NOMO-1 treated with dmso at 0.1 percent for 144 hours (cell line): ENCODE measurements around the gene NTM.
A peak's percentile ranks its signal among the peaks of the same experiment; 100 is the strongest.

Experiments used
- DNase-seq: peaks from one replicate; lab custom pipeline; 2025; ENCODE audit not compliant: unreplicated experiment; lab: John Stamatoyannopoulos, UW

Gene NTM

GRCh38 chr11:132123449-132123848 lies 753.0 kb downstream of the NTM start:
- DNase-seq: no peak

DNA sequence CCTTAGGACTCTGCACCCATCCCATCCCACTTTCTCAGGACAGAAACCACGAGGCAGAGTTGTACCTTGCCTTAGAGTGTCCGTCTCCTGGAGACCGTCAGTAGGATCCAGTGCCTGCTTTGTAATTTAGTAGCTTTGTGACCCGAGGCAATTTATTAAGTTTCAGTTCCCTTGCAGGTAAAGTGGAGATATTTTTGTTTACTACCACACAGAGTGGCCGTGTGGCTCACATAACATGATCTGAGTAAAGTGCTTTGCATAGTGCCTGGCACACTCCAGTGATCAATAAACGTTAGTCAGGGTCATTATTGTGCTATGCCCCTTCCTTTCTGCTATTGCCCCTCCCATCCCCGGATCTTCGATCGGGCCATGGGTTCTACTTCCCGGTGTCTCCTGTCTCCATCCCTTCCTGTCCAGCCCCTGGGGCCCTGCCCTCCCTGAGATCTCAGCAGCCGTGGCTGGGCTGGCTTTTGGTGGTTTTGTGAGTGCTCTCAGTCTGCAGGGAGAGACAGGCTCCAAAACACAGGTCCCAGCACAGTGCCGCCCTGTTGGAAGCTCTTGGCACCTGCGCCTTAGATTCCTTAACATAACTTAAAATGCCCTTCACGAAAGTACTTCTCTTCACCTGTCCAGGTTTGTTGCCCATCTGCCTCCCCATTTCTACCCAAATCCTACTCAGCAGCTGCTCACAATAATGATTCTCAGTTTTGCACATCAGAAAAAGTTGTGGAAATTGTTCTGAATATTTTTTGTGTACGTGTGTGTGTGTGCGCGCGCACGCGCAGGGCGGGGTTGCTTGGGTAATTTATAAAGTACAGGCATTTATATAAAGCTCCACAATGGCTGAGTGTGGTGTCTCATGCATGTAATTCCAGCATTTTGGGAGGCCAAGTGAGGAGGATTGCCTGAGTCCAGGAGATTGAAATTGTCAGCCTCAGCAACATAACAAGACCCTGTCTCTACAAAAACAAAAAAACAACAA lies 753.7 kb downstream of the NTM start:
- peak; percentile 9 for DNase-seq

- DNase-seq: peak; percentile 36
These were observed 755.8 kb downstream of the NTM start for GRCh38 chr11:132125988-132126871.

GRCh38 chr11:132126973-132127899 lies 756.8 kb downstream of the NTM start:
- peak; percentile 35 for DNase-seq

GRCh38 chr11:132127900-132128288 lies 757.5 kb downstream of the NTM start:
- no peak for DNase-seq

- no peak for DNase-seq
These were observed 760.6 kb downstream of the NTM start for GRCh38 chr11:132131047-132131446.

DNA sequence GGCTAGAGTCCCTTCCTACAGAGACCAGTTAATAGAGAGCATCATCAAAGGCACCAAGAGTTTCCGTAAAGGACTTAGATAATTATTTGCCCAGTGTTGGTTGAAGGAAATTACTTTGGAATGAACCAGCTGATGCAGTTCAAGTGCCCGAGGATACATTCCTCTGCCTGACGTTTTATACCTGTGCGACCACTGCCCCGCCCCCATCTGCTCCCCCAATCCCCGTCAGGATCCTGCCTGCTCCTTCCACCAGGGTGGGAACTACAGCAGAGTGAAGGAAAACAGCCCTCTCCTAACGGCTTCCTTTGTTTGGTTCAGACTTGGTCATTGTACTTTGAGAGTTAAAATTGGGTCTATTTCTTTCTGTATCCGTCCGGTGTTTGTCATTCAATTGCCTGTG lies 761.5 kb downstream of the NTM start:
- no peak for DNase-seq

GRCh38 chr11:132134322-132134721 lies 763.9 kb downstream of the NTM start:
- DNase-seq: no peak

- no peak for DNase-seq
These were observed 767.0 kb downstream of the NTM start for GRCh38 chr11:132137289-132137980.

GRCh38 chr11:132137981-132138313 lies 767.5 kb downstream of the NTM start:
- no peak for DNase-seq

DNA sequence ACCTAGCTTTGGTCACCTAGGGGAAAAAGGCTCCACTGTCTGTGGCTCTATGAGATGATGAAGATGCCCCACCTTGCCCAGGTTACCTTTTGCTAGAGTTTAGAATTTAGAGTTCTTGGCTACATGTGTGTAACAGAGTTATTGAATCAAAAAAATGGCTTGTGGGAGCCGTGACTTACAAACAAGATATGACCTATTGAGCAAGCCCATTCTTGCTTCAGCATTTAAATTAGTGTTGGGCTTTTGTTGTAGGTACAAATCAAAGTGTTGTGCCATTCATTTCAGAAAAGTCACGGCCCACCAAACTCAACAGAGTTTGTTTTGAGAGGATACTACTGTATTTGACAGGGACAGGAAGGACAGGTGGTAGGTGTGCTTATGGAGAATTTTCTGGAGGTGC lies 768.8 kb downstream of the NTM start:
- no peak for DNase-seq

DNA sequence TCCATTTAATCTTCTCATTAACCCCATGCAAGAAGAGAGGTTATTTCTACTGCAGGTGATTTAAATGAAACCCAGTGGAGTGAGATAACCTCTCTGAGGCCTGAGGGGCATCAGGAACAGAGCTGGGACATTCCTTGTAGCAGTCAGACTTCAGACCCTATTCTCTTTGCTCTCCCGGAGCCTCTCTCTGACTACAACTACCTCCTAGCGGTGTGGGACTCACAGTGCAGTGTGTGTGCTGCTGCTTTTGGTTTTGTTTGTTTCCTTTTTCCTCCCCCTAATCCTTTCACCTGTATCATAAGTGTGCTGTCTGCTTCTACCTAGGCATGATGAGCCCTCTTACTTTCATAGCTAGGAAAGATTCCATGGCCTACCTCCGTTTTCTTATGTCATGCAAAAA lies 769.6 kb downstream of the NTM start:
- DNase-seq: no peak

GRCh38 chr11:132142121-132142520 lies 771.7 kb downstream of the NTM start:
- DNase-seq: no peak

DNA sequence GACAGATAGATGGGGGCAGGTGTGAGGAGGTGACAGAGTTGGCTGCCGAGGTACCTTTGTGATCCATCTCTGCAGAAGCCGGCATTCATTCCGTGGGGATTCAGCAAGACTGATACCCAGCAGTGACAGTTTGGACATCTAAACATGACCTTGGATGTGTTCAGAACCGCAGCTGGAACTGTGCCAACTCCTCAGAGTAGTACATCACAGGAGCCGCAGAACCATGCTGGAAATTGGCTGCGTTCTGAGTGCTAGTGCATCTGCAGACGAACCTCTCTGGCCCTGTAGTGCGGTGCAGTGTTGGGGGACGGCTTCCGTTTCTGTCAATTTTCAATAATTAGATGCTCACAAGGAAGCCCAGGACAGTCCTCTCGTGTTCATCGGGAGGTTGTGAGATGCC lies 772.1 kb downstream of the NTM start:
- no peak for DNase-seq

DNA sequence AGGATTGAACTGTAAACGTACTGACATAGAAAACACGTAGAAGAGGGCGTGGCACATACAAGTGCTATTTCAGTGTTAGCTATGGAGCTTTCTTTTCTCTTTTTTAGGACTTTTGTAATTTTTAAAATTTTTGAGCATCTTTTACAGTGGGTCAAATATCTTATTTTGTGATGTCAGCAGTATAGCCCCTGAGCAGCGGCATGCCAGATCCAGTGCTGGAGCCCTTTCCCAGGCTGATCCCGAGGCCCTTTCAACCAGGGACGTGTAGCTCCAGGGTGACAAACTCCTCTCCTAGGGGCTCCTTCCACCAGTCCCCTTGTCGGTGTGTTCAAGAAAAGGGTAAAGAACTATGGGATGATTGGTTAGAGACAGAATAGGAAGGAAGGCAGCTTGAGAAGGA lies 777.0 kb downstream of the NTM start:
- DNase-seq: no peak

GRCh38 chr11:132154781-132155180 lies 784.4 kb downstream of the NTM start:
- no peak for DNase-seq

DNA sequence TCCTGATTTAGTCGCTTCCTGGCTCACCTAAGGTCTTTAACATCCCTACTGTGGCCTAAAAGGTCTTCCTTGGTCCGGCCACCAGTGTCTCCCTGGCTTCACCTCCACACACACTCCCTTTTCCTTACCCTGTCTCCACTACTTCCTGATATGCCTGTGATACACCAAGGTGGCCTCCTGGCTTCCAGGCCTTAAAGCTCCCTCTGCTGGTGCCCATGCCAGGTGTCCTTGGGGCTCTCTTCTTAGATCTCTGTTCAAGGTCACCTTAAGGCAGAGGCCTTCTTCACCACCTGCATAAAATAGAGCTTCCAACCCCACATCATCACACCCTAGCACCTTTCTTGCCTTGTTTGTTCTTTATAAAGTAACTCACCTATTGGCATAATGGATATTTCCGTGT lies 787.7 kb downstream of the NTM start:
- peak; percentile 5 for DNase-seq

GRCh38 chr11:132158696-132159095 lies 788.3 kb downstream of the NTM start:
- no peak for DNase-seq

DNA sequence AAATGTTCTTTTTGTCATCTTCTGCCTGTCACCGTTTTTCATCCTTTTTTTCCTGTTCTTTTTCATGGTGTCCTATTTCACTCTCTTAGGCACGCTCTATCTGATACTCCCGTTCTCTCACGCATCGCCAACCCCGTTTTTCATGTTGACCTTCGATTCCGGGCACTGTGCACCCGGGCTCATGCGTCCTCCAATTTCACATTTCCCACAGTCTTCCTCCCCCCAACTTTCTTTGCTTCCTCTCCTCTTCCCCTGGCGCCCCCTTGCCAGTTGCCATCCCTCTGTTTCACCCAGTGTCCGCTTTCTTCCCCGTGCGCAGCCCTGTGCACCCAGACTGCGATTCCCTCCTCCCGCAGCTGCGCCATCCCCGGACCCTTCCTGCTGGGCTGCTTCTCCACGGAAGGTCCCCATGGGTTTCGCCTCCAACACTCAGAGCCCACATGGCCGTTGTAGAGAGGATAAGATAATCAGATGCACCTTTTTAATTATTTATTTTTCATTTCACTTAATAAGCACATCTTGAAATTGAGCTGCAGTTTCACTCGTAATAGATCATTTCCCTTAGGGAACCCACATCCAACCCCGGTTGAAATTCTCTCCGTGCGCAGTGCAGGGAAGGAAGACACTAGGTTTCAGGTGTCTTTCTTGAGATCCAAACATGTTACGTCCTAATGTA lies 791.1 kb downstream of the NTM start:
- DNase-seq: no peak
